GM04503 (cell line): ENCODE data around the gene KRTCAP2.

ENCODE experiments used
- DNase-seq: peaks from one replicate; pipeline ENCODE4 v3.0.0-alpha.2; 2012; ENCODE audit warnings: low read depth

KRTCAP2 gene

GRCh38 chr1:155134322-155134721, 38.8 kb downstream of the KRTCAP2 start:
- DNase-seq, result no peak

DNA sequence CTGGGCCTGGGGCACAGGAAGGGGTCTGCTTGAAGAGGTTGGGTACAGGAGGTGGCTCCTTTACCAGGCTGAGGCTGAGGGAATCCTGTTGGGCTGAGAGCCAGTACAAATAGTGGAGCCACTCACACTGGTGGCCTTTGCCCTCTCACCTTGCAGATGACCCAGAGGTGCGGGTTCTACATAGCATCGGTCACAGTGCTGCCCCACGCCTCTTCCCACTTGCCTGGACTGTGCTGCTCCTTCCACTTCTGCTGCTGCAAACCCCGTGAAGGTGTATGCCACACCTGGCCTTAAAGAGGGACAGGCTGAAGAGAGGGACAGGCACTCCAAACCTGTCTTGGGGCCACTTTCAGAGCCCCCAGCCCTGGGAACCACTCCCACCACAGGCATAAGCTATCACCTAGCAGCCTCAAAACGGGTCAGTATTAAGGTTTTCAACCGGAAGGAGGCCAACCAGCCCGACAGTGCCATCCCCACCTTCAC, 39.3 kb downstream of the KRTCAP2 start:
- no peak for DNase-seq

DNA sequence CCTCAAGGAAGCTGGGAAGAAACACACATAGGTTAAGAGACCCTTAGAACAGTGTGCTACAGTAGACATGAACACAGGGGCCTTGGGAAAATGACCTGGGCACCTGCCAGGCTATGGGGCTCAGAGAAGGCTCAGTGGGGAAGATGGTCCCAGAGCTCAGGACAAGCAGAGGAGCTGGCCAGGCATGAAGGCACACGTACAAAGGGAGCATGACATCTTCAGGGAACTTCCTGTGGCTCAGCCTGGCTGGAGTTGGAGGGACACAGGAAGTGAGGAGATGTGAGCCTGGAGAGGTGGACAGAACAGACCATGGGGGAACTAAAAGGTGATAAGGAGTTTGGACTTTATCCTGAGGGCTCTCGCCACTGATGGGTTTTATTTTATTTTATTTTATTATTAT, 41.2 kb downstream of the KRTCAP2 start:
- DNase-seq, result no peak

GRCh38 chr1:155131285-155131684, 41.8 kb downstream of the KRTCAP2 start:
- DNase-seq, result no peak

DNA sequence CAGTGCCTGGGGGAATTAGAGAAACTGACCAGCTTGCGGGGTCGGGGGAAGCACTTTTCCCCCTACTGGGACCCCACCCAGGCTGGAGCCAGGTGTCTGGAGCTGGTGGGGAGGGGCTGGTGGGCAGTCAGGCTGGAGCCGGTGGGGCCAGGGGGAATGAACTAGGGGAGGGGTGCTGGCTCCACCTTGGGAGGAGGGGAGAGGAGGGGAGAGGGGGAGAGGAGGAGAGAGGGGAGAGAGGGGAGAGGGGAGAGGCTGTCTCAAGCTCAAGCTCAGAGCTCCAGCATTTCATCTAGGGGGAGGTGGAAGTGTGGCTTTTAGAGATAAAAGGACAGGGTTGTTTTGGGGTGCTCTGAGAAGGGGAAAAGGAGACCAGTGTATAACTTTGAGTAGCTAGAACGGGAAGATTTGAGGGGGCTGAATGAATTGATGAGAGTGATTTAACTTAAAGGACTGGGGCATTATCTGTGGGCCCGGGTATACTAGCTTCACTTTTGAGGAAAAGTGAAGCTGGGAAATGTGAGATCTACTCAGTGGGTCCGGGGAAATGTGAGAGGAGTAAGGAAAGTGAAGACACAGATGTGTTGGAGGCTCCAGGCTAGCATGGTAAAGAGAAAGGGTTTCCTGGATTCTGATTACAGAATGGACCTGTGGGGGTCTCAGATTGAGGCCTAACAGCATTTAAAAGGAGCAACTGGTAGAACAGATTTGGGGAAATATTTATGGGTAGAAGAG, 42.7 kb downstream of the KRTCAP2 start:
- no peak for DNase-seq

DNA sequence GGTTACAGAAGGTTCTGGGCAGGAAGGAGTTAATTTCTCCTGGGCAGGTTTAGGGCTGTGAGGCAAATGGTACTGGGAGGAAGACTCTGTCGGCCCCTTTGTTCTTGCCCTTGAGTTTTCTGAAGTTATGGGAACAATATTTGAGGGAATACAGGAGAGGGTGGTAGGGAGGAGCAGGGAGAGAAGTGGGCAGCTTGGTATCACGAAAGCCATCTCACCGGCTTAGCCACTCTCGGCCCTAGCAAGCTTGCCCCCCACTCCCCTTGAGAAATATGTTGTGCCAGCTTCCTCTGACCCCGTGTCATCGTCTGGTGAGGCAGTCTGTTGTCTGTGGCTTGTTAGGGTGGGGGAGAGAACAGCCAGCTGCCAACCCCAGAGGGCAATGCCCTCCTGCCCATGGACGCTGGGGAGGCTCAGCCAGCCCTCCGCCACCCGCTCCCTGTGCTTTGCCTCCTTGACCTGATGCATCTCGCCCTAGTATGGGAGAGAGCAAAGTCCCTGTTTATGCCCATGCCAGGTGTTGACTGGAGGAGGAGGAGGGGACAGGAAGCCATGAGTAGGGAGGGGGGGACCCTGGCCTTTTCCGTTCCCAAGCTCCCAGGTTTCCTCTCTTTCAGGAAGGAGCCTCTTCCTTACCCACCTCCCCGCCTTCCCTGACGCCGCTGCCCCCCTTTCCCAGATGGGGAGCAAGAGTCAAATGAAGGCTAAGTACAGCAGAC, 44.2 kb downstream of the KRTCAP2 start:
- no peak for DNase-seq

DNA sequence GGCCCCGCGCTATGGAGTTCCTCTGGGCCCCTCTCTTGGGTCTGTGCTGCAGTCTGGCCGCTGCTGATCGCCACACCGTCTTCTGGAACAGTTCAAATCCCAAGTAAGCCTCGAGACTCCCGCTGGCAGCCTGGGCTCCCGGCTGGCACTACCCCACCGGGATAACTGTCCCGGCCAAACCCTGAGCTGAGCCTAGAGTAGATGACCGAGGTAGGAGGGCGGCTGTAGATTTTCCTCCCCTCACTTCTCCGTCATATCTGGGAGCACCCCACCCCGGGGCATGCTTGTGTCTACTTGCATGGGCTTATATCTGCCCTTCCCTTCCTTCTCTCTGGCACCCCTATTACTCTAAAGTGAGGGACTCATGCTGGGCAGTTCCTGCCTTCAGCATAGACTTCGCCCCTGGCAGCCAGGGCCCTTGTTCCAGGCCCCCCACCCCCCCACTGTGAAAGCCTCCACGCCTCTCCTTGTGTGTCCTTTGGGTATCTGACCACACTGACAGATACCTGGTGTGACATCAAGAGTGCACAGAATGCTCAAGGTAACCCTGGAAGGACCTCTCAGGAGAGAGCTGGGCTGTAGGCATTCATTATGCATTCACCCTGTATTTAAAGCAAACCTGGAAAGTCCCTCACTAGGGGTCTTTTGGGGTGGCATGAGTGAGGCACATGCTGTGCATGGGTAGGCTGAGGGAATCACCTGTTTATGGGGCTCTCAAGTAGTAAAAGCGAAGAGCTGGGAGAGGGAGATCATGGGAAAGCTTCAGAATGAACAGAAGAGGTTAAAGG, 44.9 kb downstream of the KRTCAP2 start:
- DNase-seq, result no peak

GRCh38 chr1:155127105-155127966, 45.8 kb downstream of the KRTCAP2 start, which contains the start of gene EFNA1:
TSS of gene EFNA1 (plus strand) at chr1:155127876. CDS start at chr1:155127978, 102 bp downstream.
- no peak for DNase-seq

- DNase-seq, result no peak
These were observed 46.5 kb downstream of the KRTCAP2 start for GRCh38 chr1:155126556-155127104.

DNA sequence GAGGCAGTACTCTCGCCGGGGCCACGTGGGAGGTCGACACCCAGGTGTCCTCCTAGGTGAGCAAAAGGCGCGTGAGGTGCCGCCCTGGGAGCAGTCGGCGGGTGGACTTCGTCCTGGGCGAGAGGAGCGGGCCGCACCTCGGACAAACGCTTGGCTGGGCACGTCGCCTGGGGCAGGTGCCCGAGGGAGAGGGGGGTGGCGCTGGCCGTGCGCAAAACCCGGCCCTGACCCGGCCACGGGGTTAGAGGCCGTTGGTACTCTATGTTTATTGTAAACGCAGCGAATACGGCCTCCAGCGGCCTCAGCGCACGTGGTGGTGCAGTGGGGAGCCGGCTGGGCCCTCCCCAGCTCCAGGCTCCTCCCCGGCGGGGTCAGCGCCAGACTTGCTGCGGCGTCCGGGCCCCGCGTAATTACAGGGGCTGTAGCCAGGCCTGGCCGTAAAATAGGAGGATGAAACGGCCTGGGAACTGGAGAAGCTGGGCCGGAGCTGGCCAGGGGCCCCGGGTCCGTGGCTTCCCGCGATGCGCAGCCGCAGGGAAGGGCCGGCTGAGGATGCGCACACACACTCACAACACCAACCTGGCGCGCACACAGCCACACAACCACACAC, 47.1 kb downstream of the KRTCAP2 start:
- no peak for DNase-seq

GRCh38 chr1:155125511-155125945, 47.6 kb downstream of the KRTCAP2 start:
- no peak for DNase-seq

GRCh38 chr1:155124503-155125463, 48.3 kb downstream of the KRTCAP2 start:
- DNase-seq, result no peak

DNA sequence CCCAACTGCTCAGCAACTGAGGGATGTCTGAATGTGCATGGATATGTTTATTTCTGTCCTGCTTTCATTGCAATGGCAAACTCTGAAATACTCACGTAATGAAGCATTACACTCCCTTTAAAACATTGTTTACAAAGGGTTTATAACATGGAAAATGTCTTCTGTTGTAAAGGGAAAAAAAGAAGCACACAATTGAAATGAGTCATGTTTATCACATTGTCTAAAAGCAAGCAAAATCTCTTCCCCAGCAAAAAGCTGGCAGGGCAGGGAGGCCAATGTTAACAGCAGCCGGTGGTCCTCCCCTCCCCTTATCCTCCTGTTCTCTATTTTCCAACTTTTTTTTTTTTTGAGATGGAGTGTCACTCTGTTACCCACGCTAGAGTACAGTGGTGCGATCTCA, 49.3 kb downstream of the KRTCAP2 start:
- no peak for DNase-seq

DNA sequence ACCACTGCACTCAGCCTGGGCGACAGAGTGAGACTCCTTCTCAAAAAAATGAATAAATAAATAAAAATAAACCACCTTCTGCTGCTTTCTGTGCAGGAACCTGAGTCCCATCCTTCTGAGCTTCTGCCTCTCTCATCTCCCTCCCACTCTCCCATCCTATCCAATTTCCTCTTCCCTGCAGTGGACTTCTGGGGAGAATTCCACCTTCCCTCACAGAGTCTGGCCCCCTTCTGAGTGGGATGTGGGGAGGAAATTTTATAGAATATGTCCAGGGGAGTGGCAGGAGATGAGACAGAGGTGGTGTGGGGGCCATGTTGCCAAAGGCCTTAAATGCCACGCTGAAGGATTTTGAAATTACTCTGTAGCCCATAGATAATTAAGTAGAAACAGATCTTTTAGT, 50.8 kb downstream of the KRTCAP2 start:
- no peak for DNase-seq

- DNase-seq, result no peak
These were observed 51.9 kb downstream of the KRTCAP2 start for GRCh38 chr1:155121249-155121648.

DNA sequence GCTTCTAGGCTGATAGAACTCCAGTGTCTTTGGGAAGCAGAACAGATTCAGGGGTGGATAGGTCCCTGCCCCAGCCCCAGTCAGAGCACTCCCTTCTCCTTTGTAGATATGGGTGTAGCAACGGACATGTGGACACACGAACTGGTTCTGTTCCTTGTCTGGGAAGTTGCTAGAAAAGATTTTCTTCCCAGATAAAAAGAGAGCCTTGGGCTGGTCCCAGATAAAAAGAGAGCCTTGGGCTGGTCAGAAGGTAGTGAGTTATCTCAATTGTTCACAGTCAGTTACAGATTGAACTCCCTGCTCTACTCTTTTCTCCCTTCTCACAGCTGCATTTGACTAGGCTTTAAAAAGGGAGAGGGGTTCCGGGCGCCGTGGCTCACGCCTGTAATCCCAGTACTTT, 52.9 kb downstream of the KRTCAP2 start:
- no peak for DNase-seq
